CD14-positive monocyte (primary cell): ENCODE measurements around the gene EFHB. TPM values are rescaled to one million over a fixed set of nuclear protein-coding genes. Genes with fewer than 3 reads are reported as not detected.

Experiments
- DNase-seq, 3 donors: peaks; one replicate each; pipeline ENCODE4 v3.0.0-alpha.2; 2011 to 2022
- H2AFZ ChIP-seq: 2 replicates; pipeline ENCODE4 v1.6.0; 2012; ENCODE audit warnings: mild to moderate bottlenecking, low read depth, low read length, inconsistent platforms; ENCODE audit not compliant: insufficient read depth, poor library complexity, severe bottlenecking
- H3K27ac ChIP-seq, 2 donors: 1 replicate in 1 of 2; 2 replicates in 1 of 2; pipeline ENCODE4 v1.5.1; 2012 to 2013; ENCODE audit warnings: low read length in 2 of 2, control low read depth in 1 of 2, inconsistent platforms in 1 of 2, low read depth in 1 of 2, mild to moderate bottlenecking in 1 of 2
- H3K27me3 ChIP-seq, 2 donors: one replicate each; pipeline versions ENCODE4 v1.6.0 to v1.6.1; 2011 to 2013; ENCODE audit warnings: low read length in 2 of 2; ENCODE audit not compliant: control insufficient read depth in 2 of 2, insufficient read depth in 2 of 2
- H3K36me3 ChIP-seq, 2 donors: replicated peaks in 1 of 2; 1 replicate in 1 of 2; 2 replicates in 1 of 2; pipeline versions ENCODE4 v1.5.1 to v1.6.1; 2012 to 2013; ENCODE audit warnings: low read length in 2 of 2, control low read depth in 1 of 2, inconsistent platforms in 1 of 2, mild to moderate bottlenecking in 1 of 2; ENCODE audit not compliant: insufficient read depth in 2 of 2, control insufficient read depth in 1 of 2
- H3K4me1 ChIP-seq, 2 donors: 1 replicate in 1 of 2; 2 replicates in 1 of 2; pipeline versions ENCODE4 v1.5.1 to v1.6.1; 2012 to 2013; ENCODE audit warnings: low read length in 2 of 2, control low read depth in 1 of 2, inconsistent platforms in 1 of 2, mild to moderate bottlenecking in 1 of 2, moderate library complexity in 1 of 2; ENCODE audit not compliant: insufficient read depth in 2 of 2, control insufficient read depth in 1 of 2
- H3K4me2 ChIP-seq: replicated peaks from 2 replicates; pipeline ENCODE3; 2012; ENCODE audit warnings: low read length, moderate library complexity, mild to moderate bottlenecking; ENCODE audit not compliant: poor library complexity, severe bottlenecking; ENCODE audit errors: extremely low read depth
- H3K4me3 ChIP-seq, 3 experiments: fragments of 200-600 bp in 1 of 3; sonication (generic) in 1 of 3; replicated peaks in 1 of 3; 1 replicate in 2 of 3; 2 replicates in 1 of 3; pipeline ENCODE4 v1.5.1; 2011 to 2013; ENCODE audit warnings: low read length in 3 of 3, mild to moderate bottlenecking in 3 of 3, control low read depth in 2 of 3, low read depth in 2 of 3, inconsistent platforms in 1 of 3, moderate library complexity in 1 of 3
- H3K79me2 ChIP-seq: 2 replicates; pipeline ENCODE4 v1.6.0; 2012; ENCODE audit warnings: mild to moderate bottlenecking, control low read depth, inconsistent platforms, low read length, moderate library complexity; ENCODE audit not compliant: insufficient read depth
- H3K9ac ChIP-seq: 2 replicates; pipeline ENCODE4 v1.6.0; 2017; ENCODE audit warnings: low read length, mild to moderate bottlenecking; ENCODE audit not compliant: insufficient read depth, poor library complexity, severe bottlenecking
- H3K9me3 ChIP-seq, 2 donors: replicated peaks in 1 of 2; 1 replicate in 1 of 2; 2 replicates in 1 of 2; pipeline versions ENCODE4 v1.5.1 to v1.6.1; 2012 to 2013; ENCODE audit warnings: low read length in 2 of 2, control low read depth in 1 of 2; ENCODE audit not compliant: control insufficient read depth in 1 of 2, insufficient read depth in 1 of 2
- H4K20me1 ChIP-seq: 2 replicates; pipeline ENCODE4 v1.6.0; 2012; ENCODE audit warnings: mild to moderate bottlenecking, low read length, control low read depth, moderate library complexity; ENCODE audit not compliant: insufficient read depth
- H3K27ac Mint-ChIP-seq, 7 donors: one replicate each; pipeline ENCODE4 v1.8.0; 2020; ENCODE audit warnings: mild to moderate bottlenecking in 7 of 7, mixed read lengths in 7 of 7, moderate library complexity in 6 of 7, inconsistent platforms in 2 of 7
- H3K27me3 Mint-ChIP-seq, 3 donors: one replicate each; pipeline ENCODE4 v1.8.0; 2021 to 2022; ENCODE audit warnings: low read depth in 3 of 3, mild to moderate bottlenecking in 3 of 3, mixed read lengths in 3 of 3, moderate library complexity in 3 of 3, inconsistent platforms in 1 of 3
- H3K36me3 Mint-ChIP-seq, 2 donors: one replicate each; pipeline ENCODE4 v1.8.0; 2020; ENCODE audit warnings: mixed read lengths in 2 of 2, inconsistent platforms in 1 of 2, mild to moderate bottlenecking in 1 of 2
- H3K4me1 Mint-ChIP-seq: one replicate; pipeline ENCODE4 v1.8.0; 2020; ENCODE audit warnings: mild to moderate bottlenecking, mixed read lengths
- H3K4me3 Mint-ChIP-seq, 2 donors: one replicate each; pipeline ENCODE4 v1.8.0; 2020; ENCODE audit warnings: mild to moderate bottlenecking in 2 of 2, mixed read lengths in 2 of 2, moderate library complexity in 1 of 2
- H3K9me3 Mint-ChIP-seq, 7 donors: one replicate each; pipeline ENCODE4 v1.8.0; 2020 to 2022; ENCODE audit warnings: mixed read lengths in 7 of 7, mild to moderate bottlenecking in 6 of 7, moderate library complexity in 6 of 7, inconsistent platforms in 2 of 7
- CTCF ChIP-seq: fragments of 200-600 bp; IDR thresholded peaks from one replicate; pipeline ENCODE4 v1.8.0; 2022; ENCODE audit warnings: antibody characterized with exemption, mild to moderate bottlenecking
- WGBS: methylation state at CpG from one replicate; pipeline ENCODE4 v1.1.5; 2013; ENCODE audit warnings: missing lambda C conversion rate; ENCODE audit not compliant: insufficient coverage; 5-methylcytosine and 5-hydroxymethylcytosine counted together
- intact Hi-C, 2 donors: fragments of 100-400 bp; cut with micrococcal nuclease; formaldehyde crosslinking; loops; one replicate each; pipeline versions ENCODE4 v1.15.0 to v1.15.1; 2023
- polyA plus RNA-seq, 3 donors: library from polyadenylated mRNA; depleted of rRNA in 1 of 3; unstranded in 2 of 3; stranded (reverse) in 1 of 3; fragments of 300-500 nt in 2 of 3; fragments of >200 nt in 1 of 3; fragmentation: Illumina TruSeq in 2 of 3; gene quantifications; 1 replicate in 2 of 3; 2 replicates in 1 of 3; pipeline ENCODE4 v1.2.3, GENCODE V29; 2012 to 2021

The EFHB gene
- polyA plus RNA-seq, 3 donors = 0.16 to 0.80 (median 0.73) TPM

GRCh38 chr3:19920401-19921080, 13.5 kb downstream of the EFHB start:
- intact Hi-C loops = no loop called here
- no peak overlapping the region for H3K27ac ChIP-seq
- H3K4me3 Mint-ChIP-seq = no peak overlapping the region
- no peak overlapping the region for H3K4me3 ChIP-seq
- no peaks in the 10 kb centered on the region for H3K36me3 Mint-ChIP-seq
- no peak for TF ChIP-seq CTCF
- H3K4me2 ChIP-seq = no peak overlapping the region
- H3K4me1 Mint-ChIP-seq = no peaks in the 10 kb centered on the region
- no peaks in the 10 kb centered on the region for H3K9me3 ChIP-seq
- H4K20me1 ChIP-seq = no peaks in the 10 kb centered on the region
- no peak overlapping the region for H3K9ac ChIP-seq
- H3K9me3 Mint-ChIP-seq = no peaks in the 10 kb centered on the region
- H3K79me2 ChIP-seq = no peaks in the 10 kb centered on the region
- H2AFZ ChIP-seq = no peak overlapping the region
- no CpG with 5 or more reads among the region's 4 CpGs for WGBS
- peaks cover 0 to 13% (median 2%) of the 10 kb centered on the region in 3 donors for H3K27me3 Mint-ChIP-seq
- DNase-seq = no peak
- no peaks in the 10 kb centered on the region for H3K36me3 ChIP-seq
- H3K4me1 ChIP-seq = no peaks in the 10 kb centered on the region
- no peaks in the 10 kb centered on the region for H3K27me3 ChIP-seq
- no peak overlapping the region for H3K27ac Mint-ChIP-seq

- no peak for TF ChIP-seq CTCF
- no peaks in the 10 kb centered on the region for H3K27me3 ChIP-seq
- H3K27ac ChIP-seq = no peak overlapping the region
- Mint-ChIP-seq H3K4me1 (no peaks in the 10 kb centered on the region), H3K4me3 (no peak overlapping the region), H3K27me3 (peaks cover 0 to 7% (median 4%) of the 10 kb centered on the region in 3 donors), H3K27ac (no peak overlapping the region), H3K36me3 (no peaks in the 10 kb centered on the region), H3K9me3 (peaks cover 0 to 10% (median 2%) of the 10 kb centered on the region in 7 donors)
- WGBS = no CpG with 5 or more reads among the region's 1 CpG
- no peak overlapping the region for H3K4me3 ChIP-seq
- peaks cover 0 to 5% of the 10 kb centered on the region in 2 donors for H3K9me3 ChIP-seq
- intact Hi-C loops = no loop called here
- H3K9ac ChIP-seq = no peak overlapping the region
- H3K36me3 ChIP-seq = no peaks in the 10 kb centered on the region
- H3K4me2 ChIP-seq = no peak overlapping the region
- no peaks in the 10 kb centered on the region for H4K20me1 ChIP-seq
- H2AFZ ChIP-seq = no peak overlapping the region
- no peaks in the 10 kb centered on the region for H3K79me2 ChIP-seq
- H3K4me1 ChIP-seq = no peaks in the 10 kb centered on the region
- no peak for DNase-seq
Measured at GRCh38 chr3:19917167-19917566, 16.9 kb downstream of the EFHB start.
